Smooth muscle cell (in vitro differentiated cells): ENCODE results near the gene ZNF697. TPM values are rescaled to one million over a fixed set of nuclear protein-coding genes. Genes with fewer than 3 reads are reported as not detected.
"Not testable (repeated sequence)": the region's sequence is repeated elsewhere in the genome, so short reads cannot be mapped to it uniquely, and the experiment has no call there.

Experiments
- DNase-seq: peaks from one replicate; lab custom pipeline; 2025; ENCODE audit not compliant: unreplicated experiment; lab: John Stamatoyannopoulos, UW
- H2AFZ ChIP-seq: fragments of 200-600 bp; sonication (generic); 2 replicates; pipeline ENCODE4 v1.6.0; 2016; ENCODE audit warnings: antibody characterized with exemption, low read depth, mild to moderate bottlenecking
- H3F3A ChIP-seq: fragments of 200-600 bp; sonication (generic); 2 replicates; pipeline ENCODE4 v1.6.0; 2017; ENCODE audit warnings: antibody characterized with exemption, low read depth
- H3K27ac ChIP-seq: fragments of 200-600 bp; sonication (generic); 2 replicates; pipeline ENCODE4 v1.5.1; 2016; ENCODE audit warnings: low read depth, mild to moderate bottlenecking
- H3K27me3 ChIP-seq: fragments of 200-600 bp; sonication (generic); 2 replicates; pipeline ENCODE4 v1.6.1; 2016; ENCODE audit warnings: low read depth, mild to moderate bottlenecking
- H3K36me3 ChIP-seq: fragments of 200-600 bp; sonication (generic); 2 replicates; pipeline ENCODE4 v1.5.1; 2016; ENCODE audit warnings: low read depth
- H3K4me1 ChIP-seq: fragments of 200-600 bp; sonication (generic); 2 replicates; pipeline ENCODE4 v1.5.1; 2016; ENCODE audit warnings: low read depth
- H3K4me2 ChIP-seq: fragments of 200-600 bp; sonication (generic); 2 replicates; pipeline ENCODE4 v1.6.0; 2016; ENCODE audit warnings: mild to moderate bottlenecking
- H3K4me3 ChIP-seq: fragments of 200-600 bp; sonication (generic); 2 replicates; pipeline ENCODE4 v1.5.1; 2016; ENCODE audit warnings: mild to moderate bottlenecking
- H3K79me2 ChIP-seq: fragments of 200-600 bp; sonication (generic); 2 replicates; pipeline ENCODE4 v1.6.0; 2016; ENCODE audit warnings: low read depth, mild to moderate bottlenecking
- H3K9ac ChIP-seq: fragments of 200-600 bp; sonication (generic); 2 replicates; pipeline ENCODE4 v1.6.0; 2016; ENCODE audit warnings: low read depth
- H3K9me3 ChIP-seq: fragments of 200-600 bp; sonication (generic); replicated peaks from 2 replicates; pipeline ENCODE4 v1.5.1; 2016; ENCODE audit warnings: low read depth
- H4K20me1 ChIP-seq: fragments of 200-600 bp; sonication (generic); 2 replicates; pipeline ENCODE4 v1.6.0; 2016; ENCODE audit warnings: low read depth
- CTCF ChIP-seq: fragments of 200-600 bp; sonication (generic); IDR thresholded peaks from 2 replicates; pipeline ENCODE4 v1.5.1; 2017; ENCODE audit warnings: borderline replicate concordance, mild to moderate bottlenecking, antibody characterized with exemption; ENCODE audit not compliant: insufficient read depth, poor library complexity, severe bottlenecking
- WGBS: methylation state at CpG from one replicate; pipeline ENCODE4 v1.1.7; 2016; ENCODE audit warnings: low lambda C conversion rate; 5-methylcytosine and 5-hydroxymethylcytosine counted together
- polyA plus RNA-seq: library from polyadenylated mRNA; unstranded; fragments of >200 nt; fragmentation: Nextera tagmentation; extraction: Ambion mirVana; gene quantifications from 2 replicates; pipeline ENCODE4 v1.2.1, GENCODE V29; 2016
- total RNA-seq: library from RNA; depleted of rRNA; stranded (reverse); fragments of >200 nt; gene quantifications from 2 replicates; pipeline ENCODE4 v1.2.3, GENCODE V29; 2014

Gene ZNF697
- total and polyA plus RNA-seq, 2 experiments from 2014 or later, result 2.2 to 18.5 TPM

- no peak overlapping the region for H3K27ac ChIP-seq
- H3F3A ChIP-seq, result no peaks in the 10 kb centered on the region
- WGBS, result 98% methylated on average over 5 of the region's 5 CpGs
- no peaks in the 10 kb centered on the region for H3K79me2 ChIP-seq
- H3K4me2 ChIP-seq, result no peak overlapping the region
- H3K4me3 ChIP-seq, result no peak overlapping the region
- no peaks in the 10 kb centered on the region for H3K9me3 ChIP-seq
- H3K4me1 ChIP-seq, result no peaks in the 10 kb centered on the region
- no peak for DNase-seq
- H2AFZ ChIP-seq, result no peak overlapping the region
- no peaks in the 10 kb centered on the region for H3K36me3 ChIP-seq
- H3K9ac ChIP-seq, result no peak overlapping the region
- no peaks in the 10 kb centered on the region for H3K27me3 ChIP-seq
- H4K20me1 ChIP-seq, result no peaks in the 10 kb centered on the region
- TF ChIP-seq CTCF, result no peak
Measured at GRCh38 chr1:119588621-119589020, 59.4 kb downstream of the ZNF697 start.

GRCh38 chr1:119587341-119587740 is 60.7 kb downstream of the ZNF697 start:
- 31% methylated on average over 3 of the region's 3 CpGs for WGBS

GRCh38 chr1:119585801-119586200 is 62.3 kb downstream of the ZNF697 start:
- H3K4me1 ChIP-seq, H2AFZ ChIP-seq, H3K9ac ChIP-seq, H4K20me1 ChIP-seq, H3K4me3 ChIP-seq, H3K27ac ChIP-seq, H3K79me2 ChIP-seq, H3F3A ChIP-seq, H3K36me3 ChIP-seq, H3K9me3 ChIP-seq, H3K27me3 ChIP-seq, DNase-seq, H3K4me2 ChIP-seq: not testable (repeated sequence)
- WGBS, result 87% methylated on average over 2 of the region's 2 CpGs

More at GRCh38 chr1:119587341-119587740, 60.7 kb downstream of the ZNF697 start:
- DNase-seq, result no peak
- no peak overlapping the region for H3K9ac ChIP-seq
- no peaks in the 10 kb centered on the region for H3K27me3 ChIP-seq
- no peak overlapping the region for H3K27ac ChIP-seq
- H3F3A ChIP-seq, result no peaks in the 10 kb centered on the region
- H3K4me3 ChIP-seq, result no peak overlapping the region
- no peaks in the 10 kb centered on the region for H4K20me1 ChIP-seq
- no peaks in the 10 kb centered on the region for H3K79me2 ChIP-seq
- H2AFZ ChIP-seq, result no peak overlapping the region
- no peaks in the 10 kb centered on the region for H3K9me3 ChIP-seq
- H3K4me2 ChIP-seq, result no peak overlapping the region
- no peak for TF ChIP-seq CTCF
- no peaks in the 10 kb centered on the region for H3K36me3 ChIP-seq
- no peaks in the 10 kb centered on the region for H3K4me1 ChIP-seq

- H3K4me3 ChIP-seq, result no peak overlapping the region
- no peak overlapping the region for H3K4me2 ChIP-seq
- H3K9ac ChIP-seq, result no peak overlapping the region
- H3K36me3 ChIP-seq, result no peaks in the 10 kb centered on the region
- no peak overlapping the region for H3K27ac ChIP-seq
- no peaks in the 10 kb centered on the region for H3K4me1 ChIP-seq
- H4K20me1 ChIP-seq, result no peaks in the 10 kb centered on the region
- H3K27me3 ChIP-seq, result no peaks in the 10 kb centered on the region
- DNase-seq, result no peak
- no peak overlapping the region for H2AFZ ChIP-seq
- no peaks in the 10 kb centered on the region for H3F3A ChIP-seq
- H3K79me2 ChIP-seq, result no peaks in the 10 kb centered on the region
- WGBS, result 0% methylated on average over 1 of the region's 1 CpG
- TF ChIP-seq CTCF, result peak; percentile 51
- H3K9me3 ChIP-seq, result no peaks in the 10 kb centered on the region
Measured at GRCh38 chr1:119582801-119583200, 65.3 kb downstream of the ZNF697 start.

GRCh38 chr1:119581076-119581475 is 67.0 kb downstream of the ZNF697 start:
- H3K9ac ChIP-seq, H3K4me3 ChIP-seq, H3K4me1 ChIP-seq, H4K20me1 ChIP-seq, H3K79me2 ChIP-seq, H3F3A ChIP-seq, H3K4me2 ChIP-seq, H3K27me3 ChIP-seq, H3K27ac ChIP-seq, H2AFZ ChIP-seq, H3K9me3 ChIP-seq, H3K36me3 ChIP-seq, DNase-seq: not testable (repeated sequence)
- 80% methylated on average over 3 of the region's 3 CpGs for WGBS
